ENCODE results near the gene ARIH2. TPM values are rescaled to one million over a fixed set of nuclear protein-coding genes. Genes with fewer than 3 reads are reported as not detected.

The ARIH2 gene
- total and polyA plus RNA-seq, 2 experiments from 2014 or later = 76.4 to 118 TPM

- peaks cover 41% of the 10 kb centered on the region for H4K20me1 ChIP-seq (replicated peaks; ENCODE audit: insufficient read depth)
- H3K4me2 ChIP-seq = no peak overlapping the region
- Mint-ChIP-seq H3K9me3 (no peaks in the 10 kb centered on the region; the same call in 2 of the 3 replicates), H3K36me3 (ENCODE audit: low read depth) (peaks cover 72% of the 10 kb centered on the region), H3K4me1 (no peaks in the 10 kb centered on the region), H3K4me3 (no peak overlapping the region), H3K27me3 (ENCODE audit: insufficient read depth, low read depth, poor library complexity) (peaks cover 2% of the 10 kb centered on the region), H3K27ac (no peak overlapping the region)
- DNase-seq (ENCODE audit: low spot score) = no peak
- H3K79me2 ChIP-seq (replicated peaks; ENCODE audit: insufficient read depth) = peaks cover 97% of the 10 kb centered on the region
- H3K36me3 ChIP-seq (ENCODE audit: insufficient read depth) = peaks cover 8% of the 10 kb centered on the region
- H3K4me3 ChIP-seq = no peak overlapping the region
- H3K27ac ChIP-seq (ENCODE audit: low read depth) = no peak overlapping the region
- peaks cover 6% of the 10 kb centered on the region; the same call in 1 of the 2 replicates for H3F3A ChIP-seq (replicated peaks; ENCODE audit: low read depth)
- no peaks in the 10 kb centered on the region for H3K4me1 ChIP-seq (ENCODE audit: insufficient read depth)
- no peak overlapping the region for H2AFZ ChIP-seq
- H3K27me3 ChIP-seq (ENCODE audit: insufficient read depth) = no peaks in the 10 kb centered on the region
- ATAC-seq = no peak
- no peaks in the 10 kb centered on the region for H3K9me2 ChIP-seq (ENCODE audit: insufficient read depth)
- TF ChIP-seq ZNF114 (CRISPR knock-in tag; IDR thresholded peaks at IDR 0.05) (no peak), CREB1 (CRISPR knock-in tag; IDR thresholded peaks at IDR 0.05; ENCODE audit: low read depth) (no peak), STAT1 (IDR thresholded peaks at IDR 0.05; ENCODE audit: unreplicated experiment) (no peak), NANOG (IDR thresholded peaks at IDR 0.05; ENCODE audit: borderline replicate concordance) (no peak), EZH2 (IDR thresholded peaks at IDR 0.05; ENCODE audit: low read depth, unreplicated experiment) (no peak), EZH2phosphoT487 (IDR thresholded peaks at IDR 0.05; ENCODE audit: unreplicated experiment) (no peak), ZNF462 (CRISPR knock-in tag; IDR thresholded peaks at IDR 0.05) (no peak), POLR2AphosphoS5 (IDR thresholded peaks at IDR 0.05; ENCODE audit: low read depth) (no peak), JUNB (IDR thresholded peaks at IDR 0.05; ENCODE audit: unreplicated experiment) (no peak), ZNF331 (CRISPR knock-in tag; IDR thresholded peaks at IDR 0.05; ENCODE audit: low read depth) (no peak), ETS1 (IDR thresholded peaks at IDR 0.05) (no peak), REST (IDR thresholded peaks at IDR 0.05; ENCODE audit: unreplicated experiment) (no peak), CTCF (conservative IDR thresholded peaks at IDR 0.05; ENCODE audit: low read depth in 2 of 2) (no peak)
Observed at GRCh38 chr3:48934333-48934991, 15.8 kb downstream of the ARIH2 start.
